H1 (cell line): ENCODE results near the gene GBE1. TPM values are rescaled to one million over a fixed set of nuclear protein-coding genes. Genes with fewer than 3 reads are reported as not detected.

Experiments
- CTCF ChIA-PET: fragments of 300-600 bp; sonication (Branson Sonifier 250); formaldehyde crosslinking; loops from one replicate; lab custom pipeline; 2021; ENCODE audit not compliant: partially characterized antibody; lab: Charles Lee
- POLR2A ChIA-PET: fragments of 300-600 bp; sonication (Branson Sonifier 250); formaldehyde crosslinking; loops from one replicate; lab custom pipeline; 2021; ENCODE audit warnings: inconsistent platforms; ENCODE audit not compliant: partially characterized antibody; lab: Charles Lee
- DNase-seq, 2 experiments: peaks; one replicate each; pipeline versions ENCODE4 v3.0.0 to v3.0.0-alpha.2; 2010 to 2022; ENCODE audit warnings: low spot score in 2 of 2, low read depth in 1 of 2, mixed read lengths in 1 of 2
- FAIRE-seq: peaks from 2 replicates; lab custom pipeline; 2011; peaks lifted over from hg19 to GRCh38; lab: Jason Lieb, UNC
- H2AFZ ChIP-seq: 2 replicates; pipeline ENCODE4 v1.8.1; 2012; ENCODE audit warnings: low read length, inconsistent platforms
- H2AK5ac ChIP-seq: 2 replicates; pipeline ENCODE4 v1.6.1; 2013; ENCODE audit warnings: low read depth, low read length
- H2BK120ac ChIP-seq: replicated peaks from 2 replicates; pipeline ENCODE3; 2013; ENCODE audit warnings: low read depth, low read length, inconsistent platforms
- H2BK12ac ChIP-seq: 2 replicates; pipeline ENCODE4 v1.6.1; 2013; ENCODE audit warnings: low read depth, low read length
- H2BK15ac ChIP-seq: 2 replicates; pipeline ENCODE4 v1.6.1; 2013; ENCODE audit warnings: low read length
- H2BK20ac ChIP-seq: 2 replicates; pipeline ENCODE4 v1.6.1; 2013; ENCODE audit warnings: low read length
- H2BK5ac ChIP-seq: 2 replicates; pipeline ENCODE4 v1.6.1; 2013; ENCODE audit warnings: low read depth, low read length
- H3K14ac ChIP-seq: 2 replicates; pipeline ENCODE4 v1.6.1; 2013; ENCODE audit warnings: inconsistent platforms; ENCODE audit not compliant: insufficient read length
- H3K18ac ChIP-seq: 2 replicates; pipeline ENCODE4 v1.6.1; 2013; ENCODE audit warnings: low read length; ENCODE audit errors: extremely low read depth
- H3K23ac ChIP-seq: 2 replicates; pipeline ENCODE4 v1.6.1; 2013; ENCODE audit warnings: inconsistent platforms; ENCODE audit not compliant: insufficient read length
- H3K23me2 ChIP-seq: 2 replicates; pipeline ENCODE4 v1.6.1; 2013; ENCODE audit warnings: low read depth, low read length
- H3K27ac ChIP-seq: 2 replicates; pipeline ENCODE4 v1.6.1; 2011; ENCODE audit warnings: low read depth, low read length, inconsistent platforms
- H3K27me3 ChIP-seq, 4 experiments: replicated peaks in 1 of 4; 1 replicate in 1 of 4; 2 replicates in 3 of 4; pipeline versions ENCODE4 v1.6.1 to v1.8.1; 2011 to 2013; ENCODE audit warnings: low read length in 3 of 4, mild to moderate bottlenecking in 3 of 4, inconsistent platforms in 2 of 4, mixed read lengths in 2 of 4, moderate library complexity in 1 of 4; ENCODE audit not compliant: control insufficient read depth in 3 of 4, insufficient read depth in 3 of 4; ENCODE audit errors: extremely low read depth in 1 of 4
- H3K36me3 ChIP-seq, 4 experiments: 2 replicates each; pipeline versions ENCODE4 v1.6.1 to v1.8.1; 2011 to 2013; ENCODE audit warnings: mild to moderate bottlenecking in 4 of 4, low read length in 3 of 4, moderate library complexity in 2 of 4, control low read depth in 1 of 4, inconsistent platforms in 1 of 4; ENCODE audit not compliant: insufficient read depth in 4 of 4, control insufficient read depth in 2 of 4
- H3K4ac ChIP-seq: replicated peaks from 2 replicates; pipeline ENCODE3; 2013; ENCODE audit warnings: low read length, low read depth, mixed read lengths, inconsistent platforms; ENCODE audit not compliant: insufficient read length
- H3K4me1 ChIP-seq, 4 experiments: replicated peaks in 1 of 4; 1 replicate in 1 of 4; 2 replicates in 3 of 4; pipeline versions ENCODE4 v1.6.1 to v1.8.1; 2011 to 2013; ENCODE audit warnings: low read length in 3 of 4, inconsistent platforms in 2 of 4, mixed read lengths in 1 of 4; ENCODE audit not compliant: insufficient read depth in 4 of 4, control insufficient read depth in 3 of 4
- H3K4me2 ChIP-seq, 2 experiments: 2 replicates each; pipeline versions ENCODE4 v1.6.1 to v1.8.1; 2011 to 2013; ENCODE audit warnings: low read depth in 2 of 2, low read length in 2 of 2, control low read depth in 1 of 2, inconsistent platforms in 1 of 2, mild to moderate bottlenecking in 1 of 2; ENCODE audit not compliant: insufficient read depth in 1 of 2
- H3K4me3 ChIP-seq, 4 experiments: fragments of 200-600, 300-600 bp in 1 of 4; sonication (generic), shearing (Covaris generic), sonication (Bioruptor Twin) in 1 of 4; 2 replicates each; pipeline versions ENCODE4 v1.5.1 to v1.8.1; 2011 to 2016; ENCODE audit warnings: low read length in 4 of 4, low read depth in 3 of 4, control low read depth in 2 of 4, inconsistent platforms in 2 of 4, mild to moderate bottlenecking in 2 of 4, mixed read lengths in 1 of 4, moderate library complexity in 1 of 4; ENCODE audit not compliant: insufficient read depth in 2 of 4; ENCODE audit errors: extremely low read depth in 1 of 4
- H3K56ac ChIP-seq: replicated peaks from 2 replicates; pipeline ENCODE3; 2013; ENCODE audit warnings: low read depth, mild to moderate bottlenecking, mixed read lengths, low read length, inconsistent platforms; ENCODE audit not compliant: insufficient read length
- H3K79me1 ChIP-seq: 2 replicates; pipeline ENCODE4 v1.6.1; 2013; ENCODE audit warnings: low read depth, low read length, control low read depth
- H3K79me2 ChIP-seq, 2 experiments: 2 replicates each; pipeline versions ENCODE4 v1.6.1 to v1.8.1; 2012 to 2013; ENCODE audit warnings: low read length in 2 of 2, mild to moderate bottlenecking in 2 of 2, inconsistent platforms in 1 of 2; ENCODE audit not compliant: insufficient read depth in 2 of 2, control insufficient read depth in 1 of 2
- H3K9ac ChIP-seq, 4 experiments: replicated peaks in 1 of 4; 1 replicate in 1 of 4; 2 replicates in 3 of 4; pipeline versions ENCODE4 v1.6.1 to v1.8.1; 2011 to 2013; ENCODE audit warnings: low read depth in 3 of 4, low read length in 3 of 4, control low read depth in 2 of 4, mild to moderate bottlenecking in 2 of 4, moderate library complexity in 2 of 4, inconsistent platforms in 1 of 4; ENCODE audit errors: extremely low read depth in 1 of 4
- H3K9me3 ChIP-seq, 2 experiments: 2 replicates each; pipeline versions ENCODE4 v1.6.1 to v1.8.1; 2012 to 2013; ENCODE audit warnings: mild to moderate bottlenecking in 2 of 2, moderate library complexity in 2 of 2, control low read depth in 1 of 2, inconsistent platforms in 1 of 2, low read depth in 1 of 2, low read length in 1 of 2, mixed read lengths in 1 of 2; ENCODE audit not compliant: insufficient read depth in 2 of 2
- H4K20me1 ChIP-seq, 2 experiments: replicated peaks in 1 of 2; 2 replicates each; pipeline versions ENCODE3 to v1.8.1; 2011 to 2013; ENCODE audit warnings: inconsistent platforms in 2 of 2, low read length in 2 of 2, mild to moderate bottlenecking in 1 of 2; ENCODE audit not compliant: insufficient read depth in 2 of 2, control insufficient read depth in 1 of 2
- H4K5ac ChIP-seq: 2 replicates; pipeline ENCODE4 v1.6.1; 2013; ENCODE audit warnings: low read length, low read depth, mixed read lengths, inconsistent platforms; ENCODE audit not compliant: insufficient read length
- H4K8ac ChIP-seq: 2 replicates; pipeline ENCODE4 v1.8.0; 2013; ENCODE audit warnings: mild to moderate bottlenecking, moderate library complexity, low read length, inconsistent platforms; ENCODE audit not compliant: insufficient read depth; ENCODE audit errors: extremely low read depth
- H4K91ac ChIP-seq: replicated peaks from 2 replicates; pipeline ENCODE3; 2013; ENCODE audit warnings: low read length, mixed read lengths, inconsistent platforms; ENCODE audit not compliant: insufficient read length
- EGR1 ChIP-seq: IDR thresholded peaks from 2 replicates; pipeline ENCODE4 v1.6.1; 2011; ENCODE audit warnings: low read depth, low read length, borderline replicate concordance
- GABPA ChIP-seq: IDR thresholded peaks from 2 replicates; pipeline ENCODE4 v1.6.1; 2011; ENCODE audit warnings: mild to moderate bottlenecking, low read length, moderate library complexity, borderline replicate concordance; ENCODE audit not compliant: insufficient read depth
- HDAC2 ChIP-seq, 2 experiments: fragments of 300-600 bp in 1 of 2; sonication (generic) in 1 of 2; IDR thresholded peaks; 2 replicates each; pipeline ENCODE4 v1.6.1; 2011 to 2012; ENCODE audit warnings: low read depth in 2 of 2, low read length in 2 of 2, mild to moderate bottlenecking in 2 of 2, moderate library complexity in 2 of 2, borderline replicate concordance in 1 of 2, inconsistent platforms in 1 of 2
- WGBS, 2 experiments: shearing (Covaris generic) in 1 of 2; methylation state at CpG; one replicate each; pipeline versions ENCODE4 v1.1.6 to v1.1.7; 2013 to 2015; ENCODE audit warnings: low lambda C conversion rate in 2 of 2, mixed read lengths in 2 of 2, inconsistent platforms in 1 of 2, low coverage in 1 of 2, missing lambda C conversion rate in 1 of 2; ENCODE audit not compliant: insufficient replicate concordance in 2 of 2, insufficient coverage in 1 of 2, insufficient read length in 1 of 2; ENCODE audit errors: extremely low coverage in 1 of 2, missing lambda C conversion rate in 1 of 2; 5-methylcytosine and 5-hydroxymethylcytosine counted together
- polyA plus RNA-seq, 7 experiments: library from polyadenylated mRNA; depleted of rRNA in 3 of 7; stranded (reverse) in 5 of 7; unstranded in 2 of 7; fragments of >200 nt in 5 of 7; fragments of 200-250 nt in 2 of 7; gene quantifications; 1 replicate in 5 of 7; 2 replicates in 1 of 7; 4 replicates in 1 of 7; pipeline versions ENCODE4 v1.2.1 to v1.2.3, GENCODE V29; 2011 to 2013; ENCODE audit warnings: missing spikeins in 2 of 7, mixed read lengths in 2 of 7
- total RNA-seq: library from RNA; stranded (reverse); fragmentation: NEBNext Ultra II Directional; extraction: Animal tissue kit (Norgen Biotek cat#: 25700); gene quantifications from 2 replicates; pipeline ENCODE4 v1.2.1, GENCODE V29; 2021

The GBE1 gene
- total and polyA plus RNA-seq, 2 of the 8 experiments (the other 6 are each of a cell fraction or from before 2014, with no cell fraction given): 3.3 to 7.3 TPM

DNA sequence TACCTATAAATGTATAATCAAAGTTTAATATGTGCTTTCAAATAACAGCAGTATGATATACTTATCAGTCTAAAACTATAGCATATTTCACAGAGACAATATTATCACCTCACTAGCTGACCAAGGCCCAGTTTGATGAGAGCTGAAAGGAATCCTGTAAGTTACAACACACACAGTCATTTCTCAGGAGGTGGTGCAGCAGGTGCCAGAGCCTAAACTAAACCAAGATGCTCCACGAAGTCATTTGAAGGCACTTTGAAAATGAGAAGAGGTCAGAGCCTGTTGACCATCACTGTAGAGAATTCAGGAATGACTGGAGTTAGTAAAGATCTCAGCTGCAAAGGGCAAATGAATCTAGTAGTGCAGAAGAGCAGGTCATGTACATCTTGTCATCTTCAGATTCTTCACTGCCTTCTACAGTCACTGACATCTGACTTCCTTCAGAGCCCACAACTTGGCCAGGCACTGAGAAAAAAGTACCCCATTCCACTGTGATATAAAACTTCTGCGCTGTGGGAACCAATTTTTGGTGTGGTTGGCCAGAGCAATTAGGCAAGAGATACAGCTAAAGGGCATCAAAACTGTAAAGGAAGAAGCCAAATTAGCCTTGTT is 7.9 kb downstream of the GBE1 start:
- H3K4me1 ChIP-seq: peaks cover 0 to 2% (median 0%) of the 10 kb centered on the region in 4 experiments; a peak in 1 of 7 replicates
- no peak overlapping the region for H3K27ac ChIP-seq
- H3K9me3 ChIP-seq: no peaks in the 10 kb centered on the region
- FAIRE-seq (no peak), DNase-seq (no peak)
- no peak overlapping the region for H2BK15ac ChIP-seq
- H2BK5ac ChIP-seq: no peak overlapping the region
- H2AFZ ChIP-seq: no peak overlapping the region
- no peak overlapping the region for H4K91ac ChIP-seq
- no peak overlapping the region for H3K56ac ChIP-seq
- no peaks in the 10 kb centered on the region for H3K79me1 ChIP-seq
- H4K20me1 ChIP-seq: no peaks in the 10 kb centered on the region
- no peak overlapping the region for H3K23ac ChIP-seq
- no peak overlapping the region for H2AK5ac ChIP-seq
- no peak overlapping the region for H4K8ac ChIP-seq
- no peak overlapping the region for H2BK12ac ChIP-seq
- H3K23me2 ChIP-seq: no peaks in the 10 kb centered on the region
- H3K4ac ChIP-seq: no peak overlapping the region
- TF ChIP-seq HDAC2 (IDR thresholded peaks at IDR 0.05; ENCODE audit: borderline replicate concordance in 1 of 2, low read depth in 2 of 2, low read length in 2 of 2) (no peak), EGR1 (no peak), GABPA (no peak)
- TF ChIP-seq, all 59 proteins: peak for 0
- Histone ChIP-seq H3K27me3 (no peaks in the 10 kb centered on the region), H3K36me3 (no peaks in the 10 kb centered on the region), H3K4me3 (no peak overlapping the region), H3K14ac (no peak overlapping the region), H2BK120ac (no peak overlapping the region), H3K79me2 (no peaks in the 10 kb centered on the region), H3K9ac (no peak overlapping the region), H3K4me2 (no peak overlapping the region), H2BK20ac (no peak overlapping the region), H4K5ac (no peak overlapping the region), H3K18ac (no peak overlapping the region)
- CTCF ChIA-PET: interaction anchor here (1.2 kb wide), 1 partner anchor 9 kb away, joined by 4 read pairs; no protein-coding TSS in a partner anchor
- POLR2A ChIA-PET: no interaction called here
- 98% methylated on average over 2 of the region's 2 CpGs; no CpG with 5 or more reads in 1 of the 2 experiments for whole genome bisulfite sequencing, 2 experiments
